IMR-90 (cell line): ENCODE measurements around the gene ANKRD13B. TPM values are rescaled to one million over a fixed set of nuclear protein-coding genes. Genes with fewer than 3 reads are reported as not detected.

Experiments
- ATAC-seq: fragments of 200-7000 bp; cut with Tn5 transposase; 2 replicates; pipeline ENCODE4 v1.9.1; 2020; ENCODE audit warnings: low read depth, mild to moderate bottlenecking, moderate library complexity
- BruUV-seq: library from RNA; stranded (reverse); fragments of 400-500 nt; replicated peaks from 2 replicates; lab custom pipeline; 2021; lab: Mats Ljungman, UMichigan
- CTCF ChIA-PET: fragments of 300-600 bp; formaldehyde crosslinking; extraction: SDS; loops from one replicate; lab custom pipeline; 2021; ENCODE audit warnings: antibody characterized with exemption; lab: Yijun Ruan, JAX
- POLR2A ChIA-PET: fragments of 300-600 bp; sonication (Branson Sonifier 250); formaldehyde crosslinking; loops from one replicate; lab custom pipeline; 2022; ENCODE audit warnings: antibody characterized with exemption; ENCODE audit not compliant: unreplicated experiment; lab: Charles Lee
- DNase-seq: peaks from one replicate; pipeline ENCODE4 v3.0.0; 2013
- H2AFZ ChIP-seq: replicated peaks from 2 replicates; pipeline ENCODE3; 2013; ENCODE audit warnings: low read length, mild to moderate bottlenecking; ENCODE audit not compliant: poor library complexity
- H2AK5ac ChIP-seq: 2 replicates; pipeline ENCODE4 v1.6.1; 2013; ENCODE audit warnings: low read depth, low read length, inconsistent platforms
- H2AK9ac ChIP-seq: replicated peaks from 2 replicates; pipeline ENCODE3; 2013; ENCODE audit warnings: mild to moderate bottlenecking, low read depth, low read length, moderate library complexity; ENCODE audit not compliant: poor library complexity
- H2BK120ac ChIP-seq: 2 replicates; pipeline ENCODE4 v1.6.1; 2013; ENCODE audit warnings: low read depth, low read length, inconsistent platforms
- H2BK15ac ChIP-seq: 3 replicates; pipeline ENCODE4 v1.6.1; 2013; ENCODE audit warnings: low read depth, low read length, inconsistent platforms
- H2BK20ac ChIP-seq: 2 replicates; pipeline ENCODE4 v1.6.1; 2013; ENCODE audit warnings: low read depth, mild to moderate bottlenecking, inconsistent platforms, low read length, moderate library complexity
- H2BK5ac ChIP-seq: 2 replicates; pipeline ENCODE4 v1.6.1; 2013; ENCODE audit warnings: mild to moderate bottlenecking, low read depth, low read length, inconsistent platforms; ENCODE audit not compliant: poor library complexity, severe bottlenecking
- H3K14ac ChIP-seq: replicated peaks from 2 replicates; pipeline ENCODE4 v1.6.1; 2013; ENCODE audit warnings: low read depth, low read length, inconsistent platforms
- H3K18ac ChIP-seq: 2 replicates; pipeline ENCODE4 v1.6.1; 2013; ENCODE audit warnings: low read depth, low read length, control low read depth
- H3K23ac ChIP-seq: 2 replicates; pipeline ENCODE4 v1.6.1; 2013; ENCODE audit warnings: low read depth, low read length, inconsistent platforms
- H3K27ac ChIP-seq: 2 replicates; pipeline ENCODE4 v1.5.1; 2013; ENCODE audit warnings: mild to moderate bottlenecking, control low read depth, low read length; ENCODE audit not compliant: insufficient read depth
- H3K27me3 ChIP-seq: 2 replicates; pipeline ENCODE4 v1.6.1; 2013; ENCODE audit warnings: low read length; ENCODE audit not compliant: control insufficient read depth, insufficient read depth
- H3K36me3 ChIP-seq: 2 replicates; pipeline ENCODE4 v1.6.1; 2013; ENCODE audit warnings: low read length, mixed read lengths; ENCODE audit not compliant: control insufficient read depth, insufficient read depth
- H3K4ac ChIP-seq: 2 replicates; pipeline ENCODE4 v1.6.1; 2013; ENCODE audit warnings: low read depth, low read length, inconsistent platforms
- H3K4me1 ChIP-seq: 2 replicates; pipeline ENCODE4 v1.6.1; 2013; ENCODE audit warnings: low read length, mixed read lengths; ENCODE audit not compliant: control insufficient read depth, insufficient read depth
- H3K4me2 ChIP-seq: 2 replicates; pipeline ENCODE4 v1.6.1; 2013; ENCODE audit warnings: low read depth, mild to moderate bottlenecking, control low read depth, low read length, moderate library complexity
- H3K4me3 ChIP-seq: 2 replicates; pipeline ENCODE4 v1.5.1; 2013; ENCODE audit warnings: low read depth, mild to moderate bottlenecking, control low read depth, low read length, moderate library complexity; ENCODE audit not compliant: insufficient read depth
- H3K56ac ChIP-seq: 2 replicates; pipeline ENCODE4 v1.6.1; 2013; ENCODE audit warnings: low read length, inconsistent platforms; ENCODE audit not compliant: insufficient read depth; ENCODE audit errors: extremely low read depth
- H3K79me1 ChIP-seq, 2 experiments: 2 replicates each; pipeline ENCODE4 v1.6.1; 2013; ENCODE audit warnings: low read length in 2 of 2, inconsistent platforms in 1 of 2, low read depth in 1 of 2
- H3K9ac ChIP-seq: 2 replicates; pipeline ENCODE4 v1.6.1; 2013; ENCODE audit warnings: low read depth, low read length, control low read depth
- H3K9me1 ChIP-seq: 2 replicates; pipeline ENCODE4 v1.6.1; 2013; ENCODE audit warnings: low read length, inconsistent platforms; ENCODE audit not compliant: insufficient read depth
- H3K9me3 ChIP-seq: 2 replicates; pipeline ENCODE4 v1.6.1; 2013; ENCODE audit warnings: low read length; ENCODE audit not compliant: control insufficient read depth, insufficient read depth
- H4K20me1 ChIP-seq: 2 replicates; pipeline ENCODE4 v1.6.1; 2013; ENCODE audit warnings: low read length, inconsistent platforms; ENCODE audit not compliant: insufficient read depth
- H4K5ac ChIP-seq: 2 replicates; pipeline ENCODE4 v1.6.1; 2013; ENCODE audit warnings: mild to moderate bottlenecking, low read depth, low read length, control low read depth
- H4K8ac ChIP-seq, 2 experiments: 2 replicates each; pipeline ENCODE4 v1.6.1; 2013; ENCODE audit warnings: low read depth in 2 of 2, low read length in 2 of 2, control low read depth in 1 of 2, inconsistent platforms in 1 of 2
- H4K91ac ChIP-seq: 2 replicates; pipeline ENCODE4 v1.6.1; 2013; ENCODE audit warnings: low read depth, low read length, inconsistent platforms; ENCODE audit not compliant: insufficient read depth
- BHLHE40 ChIP-seq: fragments of 150-350 bp; IDR thresholded peaks from 2 replicates; pipeline ENCODE4 v1.6.1; 2016; ENCODE audit warnings: mild to moderate bottlenecking, low read depth, low read length
- FOS ChIP-seq: fragments of 150-350 bp; IDR thresholded peaks from 2 replicates; pipeline ENCODE4 v1.6.1; 2016; ENCODE audit warnings: low read depth, low read length
- MAFK ChIP-seq: IDR thresholded peaks from 2 replicates; pipeline ENCODE4 v1.6.1; 2012; ENCODE audit warnings: low read depth, low read length, improper control_type of control experiment
- MXI1 ChIP-seq: IDR thresholded peaks from 2 replicates; pipeline ENCODE4 v1.6.1; 2012; ENCODE audit warnings: low read depth, mild to moderate bottlenecking, low read length, moderate library complexity, borderline replicate concordance
- NFE2L2 ChIP-seq: fragments of 150-350 bp; IDR thresholded peaks from 2 replicates; pipeline ENCODE4 v1.6.1; 2016; ENCODE audit warnings: low read depth, mild to moderate bottlenecking, low read length
- RAD21 ChIP-seq: IDR thresholded peaks from 2 replicates; pipeline ENCODE4 v1.6.1; 2012; ENCODE audit warnings: low read length, improper control_type of control experiment
- RCOR1 ChIP-seq: IDR thresholded peaks from 2 replicates; pipeline ENCODE4 v1.6.1; 2012; ENCODE audit warnings: mild to moderate bottlenecking, low read length, improper control_type of control experiment; ENCODE audit not compliant: insufficient replicate concordance
- RFX5 ChIP-seq: IDR thresholded peaks from 2 replicates; pipeline ENCODE4 v1.8.0; 2012; ENCODE audit warnings: low read depth, mild to moderate bottlenecking, low read length, moderate library complexity
- SMC3 ChIP-seq: fragments of 150-350 bp; IDR thresholded peaks from 2 replicates; pipeline ENCODE4 v1.6.1; 2016; ENCODE audit warnings: low read depth, mild to moderate bottlenecking, antibody characterized with exemption, low read length, moderate library complexity
- WGBS, 2 experiments: methylation state at CpG; one replicate each; pipeline versions ENCODE4 v1.1.5 to v1.1.7; 2013; ENCODE audit warnings: missing lambda C conversion rate in 2 of 2; ENCODE audit not compliant: insufficient read length in 1 of 2; ENCODE audit errors: extremely low coverage in 2 of 2; 5-methylcytosine and 5-hydroxymethylcytosine counted together
- dilution Hi-C: fragments of 300-500 bp; cut with HindIII; formaldehyde crosslinking; loops from one replicate; pipeline ENCODE4 v1.14.3; 2018; ENCODE audit warnings: low sequenced_read_pairs; ENCODE audit not compliant: unreplicated experiment
- in situ Hi-C: fragments of 300-500 bp; cut with MboI; formaldehyde crosslinking; loops from 3 replicates; pipeline ENCODE4 v1.14.3; 2019; ENCODE audit warnings: low sequenced_read_pairs, inconsistent platforms, mixed read lengths
- intact Hi-C: fragments of 100-400 bp; cut with micrococcal nuclease; formaldehyde crosslinking; loops from 2 replicates; pipeline ENCODE4 v1.10.0; 2022
- polyA plus RNA-seq, 3 experiments: library from polyadenylated mRNA; depleted of rRNA; stranded (reverse); fragments of >200 nt; gene quantifications; 2 replicates each; pipeline ENCODE4 v1.2.3, GENCODE V29; 2012; ENCODE audit warnings: low replicate concordance in 1 of 3
- total RNA-seq: library from RNA; depleted of rRNA; stranded (reverse); fragments of >200 nt; gene quantifications from 2 replicates; pipeline ENCODE4 v1.2.3, GENCODE V29; 2012
- TF ChIP-seq, protein P1 (sequence below): fragments of 150-350 bp; IDR thresholded peaks from 2 replicates; pipeline ENCODE4 v1.6.1; 2017; ENCODE audit warnings: mild to moderate bottlenecking, antibody characterized with exemption, low read length, low read depth
- TF ChIP-seq, protein P2 (sequence below): fragments of 150-350 bp; IDR thresholded peaks from 2 replicates; pipeline ENCODE4 v1.6.1; 2016; ENCODE audit warnings: low read depth, mild to moderate bottlenecking, low read length, moderate library complexity, borderline replicate concordance
- TF ChIP-seq, protein P3 (sequence below): conservative IDR thresholded peaks from 2 replicates; pipeline ENCODE4 v1.5.1; 2012; ENCODE audit warnings: mild to moderate bottlenecking, low read depth, low read length, improper control_type of control experiment

ANKRD13B gene
- total and polyA plus RNA-seq, 2 of the 4 experiments (the other 2 are of a cell fraction), result 0.90 to 4.0 TPM

DNA sequence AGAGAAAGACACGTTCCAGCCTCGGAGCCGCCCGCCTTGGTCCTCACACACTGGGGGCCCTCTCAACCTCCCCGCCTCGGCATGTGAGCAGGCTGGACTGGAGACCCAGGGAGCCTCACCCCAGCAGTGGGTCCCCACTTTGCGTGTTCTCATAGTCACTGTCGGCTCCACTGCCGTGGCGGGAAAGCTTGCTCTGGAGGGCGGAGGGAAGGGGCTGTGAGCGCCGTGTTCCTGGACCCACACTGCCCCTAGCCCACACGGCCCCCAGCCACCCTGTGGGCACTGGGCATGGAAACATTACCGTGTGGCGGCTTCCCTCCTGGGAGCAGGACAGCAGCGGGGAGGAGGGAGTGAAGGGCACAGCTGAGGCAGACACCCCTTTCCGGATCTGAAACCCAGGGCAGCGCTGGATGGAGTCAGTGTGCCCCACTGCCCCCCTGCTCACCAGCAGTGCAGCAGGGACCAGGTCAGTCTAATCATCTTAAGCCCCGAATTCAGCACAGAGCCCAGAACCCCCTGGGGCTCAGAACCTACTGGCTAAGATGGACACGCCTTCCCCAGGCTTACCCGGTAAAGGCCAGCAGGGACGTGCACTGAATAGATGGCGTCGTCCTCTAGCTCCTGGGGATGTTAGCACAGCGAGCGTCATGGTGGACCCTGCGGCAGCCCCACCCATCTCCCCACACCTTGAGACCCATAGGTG, 17.3 kb upstream of the ANKRD13B start:
- peaks cover 61% of the 10 kb centered on the region for H3K36me3 ChIP-seq
- H3K27me3 ChIP-seq, result no peaks in the 10 kb centered on the region
- H2BK120ac ChIP-seq, result no peak overlapping the region
- peaks cover 7% of the 10 kb centered on the region for H4K20me1 ChIP-seq
- 92% methylated on average over 8 of the region's 28 CpGs; no CpG with 5 or more reads in 1 of the 2 experiments for WGBS, 2 experiments
- intact Hi-C loops, result no loop called here
- in situ Hi-C loops, result no loop called here
- H2BK20ac ChIP-seq, result no peak overlapping the region
- H2AK5ac ChIP-seq, result no peak overlapping the region
- no TSS peak for BruUV-seq
- no peak overlapping the region for H4K91ac ChIP-seq
- no peak overlapping the region for H3K56ac ChIP-seq
- H2BK5ac ChIP-seq, result no peak overlapping the region
- ATAC-seq, result no peak
- TF ChIP-seq NFE2L2, result no peak
- no peak for TF ChIP-seq RAD21
- no peak for TF ChIP-seq MXI1
- no peak for TF ChIP-seq FOS
- TF ChIP-seq, protein P1, sequence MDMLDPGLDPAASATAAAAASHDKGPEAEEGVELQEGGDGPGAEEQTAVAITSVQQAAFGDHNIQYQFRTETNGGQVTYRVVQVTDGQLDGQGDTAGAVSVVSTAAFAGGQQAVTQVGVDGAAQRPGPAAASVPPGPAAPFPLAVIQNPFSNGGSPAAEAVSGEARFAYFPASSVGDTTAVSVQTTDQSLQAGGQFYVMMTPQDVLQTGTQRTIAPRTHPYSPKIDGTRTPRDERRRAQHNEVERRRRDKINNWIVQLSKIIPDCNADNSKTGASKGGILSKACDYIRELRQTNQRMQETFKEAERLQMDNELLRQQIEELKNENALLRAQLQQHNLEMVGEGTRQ, result no peak
- TF ChIP-seq MAFK, result no peak
- TF ChIP-seq RCOR1, result no peak
- no peak for TF ChIP-seq SMC3
- TF ChIP-seq RFX5, result no peak
- no peak for TF ChIP-seq BHLHE40
- TF ChIP-seq, protein P2, sequence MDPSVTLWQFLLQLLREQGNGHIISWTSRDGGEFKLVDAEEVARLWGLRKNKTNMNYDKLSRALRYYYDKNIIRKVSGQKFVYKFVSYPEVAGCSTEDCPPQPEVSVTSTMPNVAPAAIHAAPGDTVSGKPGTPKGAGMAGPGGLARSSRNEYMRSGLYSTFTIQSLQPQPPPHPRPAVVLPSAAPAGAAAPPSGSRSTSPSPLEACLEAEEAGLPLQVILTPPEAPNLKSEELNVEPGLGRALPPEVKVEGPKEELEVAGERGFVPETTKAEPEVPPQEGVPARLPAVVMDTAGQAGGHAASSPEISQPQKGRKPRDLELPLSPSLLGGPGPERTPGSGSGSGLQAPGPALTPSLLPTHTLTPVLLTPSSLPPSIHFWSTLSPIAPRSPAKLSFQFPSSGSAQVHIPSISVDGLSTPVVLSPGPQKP, result no peak
- TF ChIP-seq, protein P3, sequence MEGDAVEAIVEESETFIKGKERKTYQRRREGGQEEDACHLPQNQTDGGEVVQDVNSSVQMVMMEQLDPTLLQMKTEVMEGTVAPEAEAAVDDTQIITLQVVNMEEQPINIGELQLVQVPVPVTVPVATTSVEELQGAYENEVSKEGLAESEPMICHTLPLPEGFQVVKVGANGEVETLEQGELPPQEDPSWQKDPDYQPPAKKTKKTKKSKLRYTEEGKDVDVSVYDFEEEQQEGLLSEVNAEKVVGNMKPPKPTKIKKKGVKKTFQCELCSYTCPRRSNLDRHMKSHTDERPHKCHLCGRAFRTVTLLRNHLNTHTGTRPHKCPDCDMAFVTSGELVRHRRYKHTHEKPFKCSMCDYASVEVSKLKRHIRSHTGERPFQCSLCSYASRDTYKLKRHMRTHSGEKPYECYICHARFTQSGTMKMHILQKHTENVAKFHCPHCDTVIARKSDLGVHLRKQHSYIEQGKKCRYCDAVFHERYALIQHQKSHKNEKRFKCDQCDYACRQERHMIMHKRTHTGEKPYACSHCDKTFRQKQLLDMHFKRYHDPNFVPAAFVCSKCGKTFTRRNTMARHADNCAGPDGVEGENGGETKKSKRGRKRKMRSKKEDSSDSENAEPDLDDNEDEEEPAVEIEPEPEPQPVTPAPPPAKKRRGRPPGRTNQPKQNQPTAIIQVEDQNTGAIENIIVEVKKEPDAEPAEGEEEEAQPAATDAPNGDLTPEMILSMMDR, result no peak
- no peak overlapping the region for H3K23ac ChIP-seq
- no peak overlapping the region for H3K4me2 ChIP-seq
- H2BK15ac ChIP-seq, result no peak overlapping the region
- no peak overlapping the region for H3K18ac ChIP-seq
- POLR2A ChIA-PET, result no interaction called here
- H3K9ac ChIP-seq, result no peak overlapping the region
- H3K27ac ChIP-seq, result no peak overlapping the region
- no peak for DNase-seq
- dilution Hi-C loops, result no loop called here
- H3K9me3 ChIP-seq, result no peaks in the 10 kb centered on the region
- no peak overlapping the region for H3K4ac ChIP-seq
- H3K14ac ChIP-seq, result no peak overlapping the region
- no peak overlapping the region for H4K8ac ChIP-seq
- H2AK9ac ChIP-seq, result no peak overlapping the region
- peak overlapping the region; percentile 44 for H2AFZ ChIP-seq
- H3K79me1 ChIP-seq, result peaks cover 0 to 38% of the 10 kb centered on the region in 2 experiments
- H3K9me1 ChIP-seq, result no peaks in the 10 kb centered on the region; the same call in 1 of the 2 replicates
- no peak overlapping the region for H3K4me3 ChIP-seq
- H3K4me1 ChIP-seq, result peaks cover 8% of the 10 kb centered on the region; the same call in 1 of the 2 replicates
- no peak overlapping the region for H4K5ac ChIP-seq
- CTCF ChIA-PET, result no interaction called here
